HepG2 (cell line): ENCODE results near the gene KRTAP10-9. TPM values are rescaled to one million over a fixed set of nuclear protein-coding genes. Genes with fewer than 3 reads are reported as not detected.

Source experiments
- ATAC-seq: fragments of 200-7000 bp; cut with Tn5 transposase; 3 replicates; pipeline ENCODE4 v1.9.1; 2020; ENCODE audit warnings: mild to moderate bottlenecking, moderate library complexity
- BruUV-seq: library from RNA; stranded (reverse); fragments of 400-500 nt; replicated peaks from 2 replicates; lab custom pipeline; 2021; lab: Mats Ljungman, UMichigan
- CTCF ChIA-PET: fragments of 300-600 bp; formaldehyde crosslinking; extraction: SDS; loops from one replicate; lab custom pipeline; 2021; ENCODE audit warnings: low total read pairs, inconsistent platforms, low intra/inter-chr PET ratio; lab: Yijun Ruan, JAX
- POLR2A ChIA-PET: fragments of 350-600 bp; sonication (Branson Sonifier 250); formaldehyde crosslinking; loops from one replicate; lab custom pipeline; 2020; ENCODE audit warnings: antibody characterized with exemption, inconsistent platforms; lab: Yijun Ruan, JAX
- DNase-seq: peaks from one replicate; pipeline ENCODE4 v3.0.0-alpha.2; 2015; ENCODE audit warnings: low spot score
- FAIRE-seq: peaks from 3 replicates; lab custom pipeline; 2011; peaks lifted over from hg19 to GRCh38; lab: Jason Lieb, UNC
- H2AFZ ChIP-seq: one replicate; pipeline ENCODE4 v1.6.1; 2011; ENCODE audit warnings: low read length, inconsistent platforms
- H3K27ac ChIP-seq: fragments of 300-600 bp; 3 replicates; pipeline ENCODE4 v1.8.0; 2011; ENCODE audit warnings: mixed run types, mild to moderate bottlenecking, mixed read lengths, low read length, inconsistent platforms; ENCODE audit not compliant: insufficient read depth; ENCODE audit errors: extremely low read length
- H3K27me3 ChIP-seq, 2 experiments: fragments of 200-600 bp in 1 of 2; 2 replicates in 1 of 2; 3 replicates in 1 of 2; pipeline versions ENCODE4 v1.6.0 to v1.8.0; 2011; ENCODE audit warnings: low read length in 2 of 2, mild to moderate bottlenecking in 2 of 2, moderate library complexity in 2 of 2, inconsistent platforms in 1 of 2; ENCODE audit not compliant: insufficient read depth in 2 of 2, control insufficient read depth in 1 of 2
- H3K36me3 ChIP-seq, 2 experiments: fragments of 200-600 bp in 1 of 2; replicated peaks in 1 of 2; 2 replicates in 1 of 2; 3 replicates in 1 of 2; pipeline versions ENCODE4 v1.5.1 to v1.8.0; 2011; ENCODE audit warnings: low read length in 2 of 2, inconsistent platforms in 1 of 2; ENCODE audit not compliant: insufficient read depth in 2 of 2, control insufficient read depth in 1 of 2
- H3K4me1 ChIP-seq: 2 replicates; pipeline ENCODE4 v1.5.1; 2012; ENCODE audit warnings: low read length, inconsistent platforms; ENCODE audit not compliant: insufficient read depth
- H3K4me2 ChIP-seq: 2 replicates; pipeline ENCODE4 v1.6.0; 2011; ENCODE audit warnings: low read depth, low read length, inconsistent platforms
- H3K4me3 ChIP-seq, 3 experiments: fragments of 200-600 bp in 1 of 3; sonication (generic), shearing (Covaris generic) in 1 of 3; replicated peaks in 1 of 3; 2 replicates each; pipeline ENCODE4 v1.5.1; 2011 to 2016; ENCODE audit warnings: low read length in 3 of 3, inconsistent platforms in 2 of 3, low read depth in 2 of 3, mild to moderate bottlenecking in 2 of 3, control low read depth in 1 of 3, mixed read lengths in 1 of 3; ENCODE audit not compliant: insufficient read depth in 1 of 3
- H3K79me2 ChIP-seq: one replicate; pipeline ENCODE4 v1.6.1; 2011; ENCODE audit warnings: low read length, inconsistent platforms; ENCODE audit not compliant: insufficient read depth
- H3K9ac ChIP-seq: 2 replicates; pipeline ENCODE4 v1.6.0; 2011; ENCODE audit warnings: mild to moderate bottlenecking, low read depth, low read length, inconsistent platforms; ENCODE audit not compliant: insufficient read depth
- H3K9me3 ChIP-seq: 2 replicates; pipeline ENCODE4 v1.5.1; 2012; ENCODE audit warnings: mild to moderate bottlenecking, low read length
- H4K20me1 ChIP-seq: 2 replicates; pipeline ENCODE4 v1.6.0; 2011; ENCODE audit warnings: inconsistent platforms, mild to moderate bottlenecking, low read length, moderate library complexity; ENCODE audit not compliant: insufficient read depth
- CBFB ChIP-seq: sonication (generic); formaldehyde crosslinking; IDR thresholded peaks from 2 replicates; pipeline ENCODE4 v1.4.0; 2020; ENCODE audit warnings: missing genetic modification reagents
- CREB1 ChIP-seq, 2 experiments: fragments of 450-650 bp in 1 of 2; IDR thresholded peaks; 2 replicates each; pipeline ENCODE4 v1.6.1; 2016 to 2017; ENCODE audit warnings: control low read depth in 1 of 2, mild to moderate bottlenecking in 1 of 2, missing compliant biosample characterization in 1 of 2, missing genetic modification characterization in 1 of 2
- PCBP2 ChIP-seq: fragments of 200-400 bp; formaldehyde crosslinking; optimal IDR thresholded peaks from 2 replicates; pipeline ENCODE3; 2018; ENCODE audit warnings: low read length, low read depth; ENCODE audit not compliant: poor library complexity, severe bottlenecking
- PRMT3 ChIP-seq: sonication (generic); formaldehyde crosslinking; IDR thresholded peaks from 2 replicates; pipeline ENCODE4 v1.8.1; 2022; ENCODE audit warnings: low read depth, mild to moderate bottlenecking, moderate library complexity, missing genetic modification reagents, borderline replicate concordance
- REPIN1 ChIP-seq: sonication (generic); formaldehyde crosslinking; IDR thresholded peaks from 2 replicates; pipeline ENCODE4 v1.8.0; 2022; ENCODE audit warnings: missing genetic modification reagents, low read depth, mild to moderate bottlenecking, borderline replicate concordance
- SMYD3 ChIP-seq: sonication (generic); formaldehyde crosslinking; IDR thresholded peaks from 2 replicates; pipeline ENCODE4 v1.8.1; 2023; ENCODE audit warnings: mild to moderate bottlenecking, missing genetic modification reagents
- XRCC5 ChIP-seq: fragments of 200-400 bp; formaldehyde crosslinking; optimal IDR thresholded peaks from 2 replicates; pipeline ENCODE3; 2017; ENCODE audit warnings: mild to moderate bottlenecking, low read length
- ZBTB21 ChIP-seq: sonication (generic); formaldehyde crosslinking; IDR thresholded peaks from 2 replicates; pipeline ENCODE4 v1.4.0; 2020; ENCODE audit warnings: missing genetic modification reagents
- ZFP90 ChIP-seq: sonication (generic); formaldehyde crosslinking; IDR thresholded peaks from 2 replicates; pipeline ENCODE4 v1.8.0; 2022; ENCODE audit warnings: missing genetic modification reagents, mild to moderate bottlenecking, inconsistent platforms, borderline replicate concordance
- ZFX ChIP-seq: sonication (generic); formaldehyde crosslinking; IDR thresholded peaks from 2 replicates; pipeline ENCODE4 v1.4.0; 2020; ENCODE audit warnings: mild to moderate bottlenecking, low read depth, missing genetic modification reagents, moderate library complexity
- ZNF30 ChIP-seq: sonication (generic); formaldehyde crosslinking; IDR thresholded peaks from 2 replicates; pipeline ENCODE4 v1.5.0; 2020; ENCODE audit warnings: mild to moderate bottlenecking, missing genetic modification reagents
- ZNF569 ChIP-seq: sonication (generic); formaldehyde crosslinking; IDR thresholded peaks from 2 replicates; pipeline ENCODE4 v1.5.0; 2020; ENCODE audit warnings: mild to moderate bottlenecking, missing genetic modification reagents, moderate library complexity, borderline replicate concordance
- ZNF607 ChIP-seq: sonication (generic); formaldehyde crosslinking; IDR thresholded peaks from 2 replicates; pipeline ENCODE4 v1.5.1; 2020; ENCODE audit warnings: missing genetic modification reagents, mild to moderate bottlenecking, borderline replicate concordance
- ZNF670 ChIP-seq: sonication (generic); formaldehyde crosslinking; IDR thresholded peaks from 2 replicates; pipeline ENCODE4 v1.8.0; 2022; ENCODE audit warnings: mild to moderate bottlenecking, missing genetic modification reagents, borderline replicate concordance
- WGBS: methylation state at CpG from one replicate; pipeline ENCODE4 v1.1.6; 2017; ENCODE audit warnings: low lambda C conversion rate; 5-methylcytosine and 5-hydroxymethylcytosine counted together
- in situ Hi-C: cut with HindIII; loops from 2 replicates; pipeline ENCODE4 v1.10.0; 2017; ENCODE audit warnings: low pct_unique_long_range_greater_than_20kb; ENCODE audit not compliant: extremely low pct_ligation_motif_present
- intact Hi-C: fragments of 100-400 bp; cut with micrococcal nuclease; formaldehyde crosslinking; loops from one replicate; pipeline ENCODE4 v1.10.0; 2022; ENCODE audit not compliant: unreplicated experiment
- polyA plus RNA-seq, 8 experiments: library from polyadenylated mRNA; depleted of rRNA in 3 of 8; stranded (reverse) in 7 of 8; unstranded in 1 of 8; fragments of >200 nt; fragmentation: Illumina TruSeq in 4 of 8; extraction: Trizol in 4 of 8; gene quantifications; 2 replicates each; pipeline versions ENCODE4 v1.2.1 to v1.2.3, GENCODE V29; 2011 to 2016; ENCODE audit warnings: low read depth in 4 of 8, missing spikeins in 1 of 8, mixed read lengths in 1 of 8; ENCODE audit not compliant: insufficient read depth in 1 of 8
- total RNA-seq, 5 experiments: library from RNA; depleted of rRNA; stranded (reverse); fragments of >200 nt; fragmentation: Illumina TruSeq; extraction: Trizol; gene quantifications; 2 replicates each; pipeline ENCODE4 v1.2.3, GENCODE V29; 2016; ENCODE audit warnings: low read depth in 1 of 5
- TF ChIP-seq, protein P1 (sequence below): sonication (generic); formaldehyde crosslinking; IDR thresholded peaks from 2 replicates; pipeline ENCODE4 v1.4.0; 2020; ENCODE audit warnings: missing genetic modification reagents

KRTAP10-9 gene
- total and polyA plus RNA-seq, 2 of the 13 experiments (the other 11 are each of a cell fraction or from before 2014, with no cell fraction given) = not detected

- Histone ChIP-seq H3K36me3 (no peaks in the 10 kb centered on the region), H3K4me2 (no peak within 1 kb of the TSS), H4K20me1 (no peaks in the 10 kb centered on the region), H3K27ac (no peak within 1 kb of the TSS), H3K9me3 (peaks cover 4% of the 10 kb centered on the region; the same call in 1 of the 2 replicates), H3K79me2 (no peaks in the 10 kb centered on the region), H3K27me3 (peaks cover 3 to 13% of the 10 kb centered on the region in 2 experiments; a peak in 2 of 5 replicates), H2AFZ (no peak within 1 kb of the TSS), H3K9ac (no peak within 1 kb of the TSS), H3K4me1 (peaks cover 9% of the 10 kb centered on the region; the same call in 1 of the 2 replicates), H3K4me3 (no peak within 1 kb of the TSS)
- no peak for ATAC-seq
- CTCF ChIA-PET = no interaction called here
- in situ Hi-C loops = no loop called here
- WGBS = 48% methylated on average over 18 of the region's 26 CpGs
- DNase-seq = no peak
- no TSS peak for BruUV-seq
- POLR2A ChIA-PET = no interaction called here
- intact Hi-C loops = no loop called here
- FAIRE-seq = no peak
- peak; percentile 41; the same call in 1 of the 2 replicates for TF ChIP-seq ZBTB21 (CRISPR knock-in tag)
- TF ChIP-seq XRCC5 = no peak
- TF ChIP-seq PRMT3 (CRISPR knock-in tag) = no peak
- TF ChIP-seq CREB1 (IDR thresholded peaks at IDR 0.05) = 0 out of 2 replicates have a peak, but pooled peaks have one; percentile 3
- TF ChIP-seq CREB1 (CRISPR knock-in tag; IDR thresholded peaks at IDR 0.05) = no peak
- no peak for TF ChIP-seq ZNF569
Observed at GRCh38 chr21:44657635-44658540, 31.0 kb downstream of the KRTAP10-9 start, which contains the start of gene KRTAP12-3. KRTAP12-3 (plus strand) TSS chr21:44657932; CDS start chr21:44657980, 48 bp downstream.

DNA sequence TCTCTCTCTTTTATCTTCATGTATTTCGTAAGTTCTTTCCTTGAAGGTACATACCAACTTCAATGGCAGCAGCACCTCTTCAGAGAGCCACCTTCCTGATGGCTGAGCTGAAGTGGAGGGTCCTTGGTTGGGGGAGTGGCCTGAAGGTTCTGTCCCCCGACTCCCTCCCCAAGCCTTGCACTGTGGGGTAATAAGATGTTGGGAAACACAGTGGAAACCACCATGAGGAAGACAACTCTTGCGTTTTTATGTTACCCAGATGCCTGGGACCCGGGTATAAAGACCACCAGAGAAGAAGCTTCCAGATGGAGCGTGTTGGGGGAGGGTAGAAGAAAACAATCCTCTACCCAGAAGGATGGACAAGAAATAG lies 31.6 kb downstream of the KRTAP10-9 start:
- FAIRE-seq = no peak
- H2AFZ ChIP-seq = no peak overlapping the region
- no peaks in the 10 kb centered on the region for H4K20me1 ChIP-seq
- in situ Hi-C loops = no loop called here
- no peak overlapping the region for H3K27ac ChIP-seq
- ChIA-PET CTCF (no interaction called here), POLR2A (no interaction called here)
- peaks cover 3 to 9% of the 10 kb centered on the region in 2 experiments; a peak in 2 of 5 replicates for H3K27me3 ChIP-seq
- 39% methylated on average over 5 of the region's 5 CpGs for WGBS
- H3K9ac ChIP-seq = no peak overlapping the region
- peaks cover 9% of the 10 kb centered on the region; the same call in 1 of the 2 replicates for H3K4me1 ChIP-seq
- H3K4me3 ChIP-seq = no peak overlapping the region
- peaks cover 4% of the 10 kb centered on the region; the same call in 1 of the 2 replicates for H3K9me3 ChIP-seq
- no peaks in the 10 kb centered on the region for H3K36me3 ChIP-seq
- DNase-seq = no peak
- intact Hi-C loops = no loop called here
- no peak for ATAC-seq
- BruUV-seq = no TSS peak
- H3K4me2 ChIP-seq = no peak overlapping the region
- no peaks in the 10 kb centered on the region for H3K79me2 ChIP-seq
- TF ChIP-seq ZNF30 (CRISPR knock-in tag) (no peak), ZNF607 (CRISPR knock-in tag) (no peak), REPIN1 (CRISPR knock-in tag) (no peak), SMYD3 (CRISPR knock-in tag) (no peak), ZNF670 (CRISPR knock-in tag) (no peak), ZFX (CRISPR knock-in tag) (no peak), CBFB (CRISPR knock-in tag) (no peak), PCBP2 (no peak), ZFP90 (CRISPR knock-in tag) (no peak)
- TF ChIP-seq, protein P1, sequence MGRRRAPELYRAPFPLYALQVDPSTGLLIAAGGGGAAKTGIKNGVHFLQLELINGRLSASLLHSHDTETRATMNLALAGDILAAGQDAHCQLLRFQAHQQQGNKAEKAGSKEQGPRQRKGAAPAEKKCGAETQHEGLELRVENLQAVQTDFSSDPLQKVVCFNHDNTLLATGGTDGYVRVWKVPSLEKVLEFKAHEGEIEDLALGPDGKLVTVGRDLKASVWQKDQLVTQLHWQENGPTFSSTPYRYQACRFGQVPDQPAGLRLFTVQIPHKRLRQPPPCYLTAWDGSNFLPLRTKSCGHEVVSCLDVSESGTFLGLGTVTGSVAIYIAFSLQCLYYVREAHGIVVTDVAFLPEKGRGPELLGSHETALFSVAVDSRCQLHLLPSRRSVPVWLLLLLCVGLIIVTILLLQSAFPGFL (CRISPR knock-in tag) = no peak
